RPMI7951 (cell line): ENCODE results near the gene LYSMD4. TPM values are rescaled to one million over a fixed set of nuclear protein-coding genes. Genes with fewer than 3 reads are reported as not detected.

Experiments used
- DNase-seq: peaks from one replicate; pipeline ENCODE4 v3.0.0-alpha.2; 2012; ENCODE audit warnings: low read depth
- total RNA-seq: library from RNA; depleted of rRNA; stranded (reverse); fragments of >200 nt; shearing (Covaris generic); gene quantifications from 2 replicates; pipeline ENCODE4 v1.2.3, GENCODE V29; 2014; rRNA removed

LYSMD4 gene
- total RNA-seq, 1 experiment from 2014 or later = 5.4 TPM

DNA sequence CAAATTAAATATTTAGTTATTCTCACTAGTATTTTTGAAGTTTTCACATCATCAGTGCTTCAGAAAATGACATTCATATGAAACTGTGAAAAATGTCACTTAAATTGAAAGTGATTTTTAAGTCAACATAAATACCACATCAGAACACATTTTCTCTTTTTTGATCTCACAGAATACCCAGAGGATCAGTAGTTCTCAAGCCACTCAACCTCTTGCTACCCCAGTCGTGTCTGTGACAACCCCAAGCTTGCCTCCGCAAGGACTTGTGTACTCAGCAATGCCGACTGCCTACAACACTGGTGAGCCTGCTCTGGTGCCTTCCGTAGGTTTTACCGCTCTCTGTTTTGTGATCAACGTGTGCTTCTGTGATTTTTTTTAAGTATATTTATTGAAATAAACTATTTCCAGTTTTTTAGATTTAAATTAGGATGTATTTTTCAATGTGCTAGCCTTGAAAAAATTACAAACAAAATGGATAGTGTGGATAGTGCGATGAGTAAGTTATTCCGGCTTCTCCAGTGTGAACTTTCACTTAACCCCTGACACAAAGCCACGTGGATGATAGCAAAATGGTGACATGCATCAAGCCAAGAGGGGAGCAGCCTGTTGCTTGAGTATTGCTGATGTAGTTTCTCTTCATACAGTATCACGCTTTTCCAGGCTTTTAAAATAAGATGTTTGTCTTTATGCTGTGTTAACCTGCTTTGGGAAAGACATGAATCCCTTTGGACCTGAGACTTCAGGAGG lies 26.5 kb downstream of the LYSMD4 start:
- DNase-seq = no peak

DNA sequence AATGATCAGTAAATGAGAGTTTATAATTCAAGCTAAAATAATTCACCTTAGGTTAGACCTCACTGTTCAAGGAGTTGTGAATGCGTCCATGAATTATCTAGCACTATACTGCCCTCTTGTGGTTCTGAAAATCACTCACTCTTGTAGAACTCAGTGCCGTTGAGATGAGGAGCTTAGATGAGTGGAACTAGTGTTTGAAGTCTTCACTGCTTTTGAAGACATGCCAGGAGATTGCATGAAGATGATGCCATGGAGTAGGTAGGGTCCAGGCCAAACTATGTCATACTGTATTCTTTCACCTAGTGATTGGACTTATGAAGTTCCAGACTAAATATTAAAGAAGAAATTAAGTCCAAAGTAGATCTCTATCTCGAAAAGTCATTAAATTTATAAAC lies 28.8 kb downstream of the LYSMD4 start:
- DNase-seq = peak; percentile 81

DNA sequence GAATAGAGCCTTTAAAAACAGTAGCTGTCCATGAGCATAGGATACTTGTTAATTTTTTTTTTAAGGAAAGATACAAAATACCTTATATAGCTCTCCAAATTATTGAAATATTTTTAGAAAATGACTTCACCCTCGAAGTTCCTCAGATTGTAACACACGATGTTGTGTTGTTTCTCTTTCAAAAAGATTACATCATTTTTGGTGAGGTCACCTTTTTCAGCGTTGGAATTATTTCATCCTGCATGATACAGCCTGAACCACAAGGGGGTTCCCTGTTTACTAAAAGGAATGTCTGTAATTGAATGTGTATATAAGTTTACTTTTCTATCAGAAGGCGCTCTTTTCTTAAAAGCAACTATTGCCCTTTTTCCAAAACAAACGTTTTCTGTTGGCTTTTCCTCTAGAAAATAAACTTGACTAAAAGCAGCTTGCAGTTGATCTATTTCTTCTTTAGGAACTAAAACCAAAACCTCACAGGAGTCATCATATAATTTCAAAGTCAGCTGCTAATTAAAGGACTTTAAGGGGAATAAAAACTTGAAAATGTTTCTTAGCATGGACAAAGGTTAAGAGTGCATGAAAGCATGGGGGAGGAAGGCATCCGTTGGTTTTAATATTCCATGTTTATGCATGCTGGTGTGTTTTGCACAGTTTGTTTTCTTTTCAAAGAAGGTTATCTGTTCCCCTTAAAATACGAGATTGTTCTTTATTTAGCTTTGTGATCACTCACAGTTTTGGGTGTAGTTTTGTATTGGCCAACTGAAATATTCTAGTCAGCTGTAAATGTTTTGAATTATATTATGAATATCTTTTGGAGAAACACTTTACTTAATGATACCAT lies 29.4 kb downstream of the LYSMD4 start:
- peak; percentile 77 for DNase-seq

DNA sequence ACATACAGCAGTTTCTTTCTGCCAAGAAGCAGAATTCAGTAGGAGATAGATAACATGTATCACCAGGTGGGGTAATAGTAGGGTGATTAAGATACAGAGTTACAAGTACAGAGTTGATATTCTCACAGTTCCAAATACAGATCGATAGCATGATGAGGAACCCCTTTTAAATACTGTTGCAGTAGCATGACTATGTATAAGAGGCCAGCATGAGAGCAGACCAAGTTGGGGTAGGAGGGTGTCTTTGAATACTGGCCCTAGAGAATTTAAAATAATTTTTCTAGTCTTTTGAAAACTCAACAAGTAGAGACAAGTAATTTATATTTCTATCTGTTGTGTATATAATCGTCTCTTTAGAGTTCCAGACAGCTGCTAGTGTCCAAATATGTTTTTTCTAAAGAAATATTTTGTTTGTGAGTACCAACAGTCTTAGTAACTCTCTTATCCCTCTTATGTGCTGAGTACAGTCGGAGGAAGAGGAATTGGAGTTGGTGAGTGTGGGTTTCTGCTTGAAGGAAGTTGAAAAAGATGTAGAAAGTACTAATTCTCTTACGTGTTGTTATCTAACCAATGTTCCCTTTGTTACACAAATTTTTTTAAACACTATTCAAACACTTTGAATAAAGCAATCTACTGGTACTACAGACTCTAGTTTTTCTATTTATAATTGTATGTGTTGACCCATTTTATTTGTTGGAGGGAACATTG lies 30.2 kb downstream of the LYSMD4 start:
- DNase-seq = no peak

DNA sequence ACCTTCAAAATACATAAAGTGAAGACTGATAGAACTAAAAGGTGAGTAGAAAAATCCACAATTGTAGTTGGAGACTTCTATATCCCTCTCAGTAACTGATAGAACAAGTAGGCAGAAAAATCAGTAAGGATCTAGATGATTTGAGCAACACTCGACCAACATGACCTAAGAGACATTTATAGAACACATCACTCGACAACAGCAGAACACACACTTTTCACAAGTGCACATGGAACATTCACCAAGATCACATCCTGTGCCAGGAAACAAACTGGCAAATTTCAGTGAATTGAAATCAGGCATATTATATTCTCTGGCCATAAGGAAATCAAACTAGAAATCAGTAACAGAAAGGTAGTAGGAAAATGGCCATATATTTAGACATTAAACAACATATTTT lies 37.1 kb downstream of the LYSMD4 start:
- no peak for DNase-seq

DNA sequence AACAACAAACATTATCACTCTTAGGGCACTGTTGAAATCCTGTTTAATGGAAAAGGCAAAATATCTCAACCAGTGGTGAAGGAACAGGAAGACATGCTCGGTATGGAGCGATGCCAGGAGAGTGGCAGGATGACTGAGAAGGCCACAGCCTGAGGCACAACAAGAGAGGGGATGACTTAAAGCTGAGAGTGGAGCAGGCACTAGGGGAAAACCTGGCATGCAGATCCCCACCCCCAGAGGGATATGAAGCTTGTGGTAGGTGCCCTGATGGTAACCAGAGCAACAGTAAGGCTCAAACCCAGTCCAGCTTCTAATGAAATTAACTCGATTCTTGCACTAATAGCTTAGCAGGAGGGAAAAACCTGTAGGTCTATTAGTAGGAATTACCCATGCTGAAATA lies 40.4 kb downstream of the LYSMD4 start:
- DNase-seq = peak; percentile 95

DNA sequence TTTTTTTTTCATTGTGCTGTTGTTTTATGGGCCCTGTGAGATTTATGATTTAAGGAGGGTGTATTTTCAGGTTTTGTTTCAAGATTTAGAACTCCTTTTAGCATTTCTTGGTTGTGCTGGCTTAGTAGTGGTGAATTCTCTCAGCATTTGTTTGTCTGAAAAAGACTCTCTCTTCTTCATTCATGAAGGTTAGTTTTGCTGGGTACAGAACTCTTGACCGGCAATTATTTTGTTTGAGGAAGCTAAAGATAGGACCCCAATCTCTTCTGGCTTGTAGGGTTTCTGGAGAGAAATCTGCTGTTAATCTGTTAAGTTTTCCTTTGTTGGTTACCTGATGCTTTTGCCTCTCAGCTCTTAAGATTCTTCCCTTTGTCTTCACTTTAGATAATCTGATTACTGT lies 46.9 kb downstream of the LYSMD4 start:
- no peak for DNase-seq

DNA sequence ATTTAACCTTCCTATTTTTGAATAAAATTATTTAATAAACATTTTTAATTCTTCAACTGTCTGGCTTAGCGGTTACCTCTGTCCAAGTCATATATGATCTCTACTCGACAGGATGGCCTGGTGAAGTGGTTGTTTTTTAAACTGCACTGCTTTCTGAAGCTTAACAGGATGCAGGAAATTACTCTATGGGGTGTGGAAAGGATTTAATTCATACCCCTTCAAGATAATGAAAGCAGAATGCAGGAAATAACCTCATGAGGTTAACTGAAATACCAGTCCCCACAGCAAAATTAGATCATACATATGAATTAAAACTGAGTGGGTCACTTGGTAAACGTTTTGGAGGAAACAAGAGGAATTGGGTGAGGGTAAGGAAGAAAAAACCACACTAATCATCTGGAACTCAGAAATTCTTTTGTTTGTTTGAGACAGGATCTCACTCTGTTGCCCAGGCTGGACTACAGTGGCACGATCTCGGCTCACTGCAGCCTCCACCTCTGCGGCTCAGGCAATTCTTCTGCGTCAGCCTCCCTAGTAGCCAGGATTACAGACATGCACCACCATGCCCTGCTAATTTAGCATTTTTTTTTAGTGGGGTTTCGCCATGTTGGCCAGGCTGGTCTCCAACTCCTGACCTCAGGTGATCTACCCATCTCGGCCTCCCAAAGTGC lies 50.1 kb downstream of the LYSMD4 start:
- peak; percentile 32 for DNase-seq

DNA sequence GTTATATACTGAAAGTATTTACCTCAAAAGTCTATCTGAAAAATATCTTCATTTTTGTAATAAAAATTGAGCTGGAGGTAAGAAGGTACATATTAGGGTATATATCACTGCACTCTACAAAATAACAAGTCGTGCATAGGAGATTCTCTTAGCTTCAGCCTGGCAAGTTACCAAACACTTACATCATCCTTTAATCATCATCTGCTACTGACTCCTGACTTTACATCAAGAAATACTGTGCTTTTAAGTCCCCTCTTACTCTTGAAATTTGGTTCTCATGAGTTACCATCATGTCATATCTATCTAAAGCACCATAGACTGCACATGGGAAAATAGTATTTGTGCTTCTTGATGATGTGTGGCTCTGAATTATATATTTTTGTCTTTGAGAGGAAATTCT lies 50.8 kb downstream of the LYSMD4 start:
- peak; percentile 72 for DNase-seq

DNA sequence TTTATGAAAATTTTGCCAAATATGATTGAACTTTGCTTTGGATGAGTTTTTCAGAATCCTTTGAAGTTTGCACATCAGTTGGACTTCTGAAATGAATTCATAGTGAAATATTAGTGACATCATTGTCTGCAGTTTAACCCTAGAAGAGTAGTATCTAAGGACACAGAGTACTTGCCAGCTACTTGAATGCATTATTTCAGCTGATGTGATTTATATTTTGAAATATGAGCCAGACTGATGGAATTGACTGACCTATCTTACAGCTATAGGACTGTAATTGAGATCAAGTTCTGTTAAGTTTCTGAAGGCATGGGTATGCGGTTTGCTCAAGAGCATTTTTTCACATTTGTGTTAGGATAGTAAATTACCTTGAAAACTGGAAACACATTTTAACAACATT lies 51.2 kb downstream of the LYSMD4 start:
- DNase-seq = no peak

DNA sequence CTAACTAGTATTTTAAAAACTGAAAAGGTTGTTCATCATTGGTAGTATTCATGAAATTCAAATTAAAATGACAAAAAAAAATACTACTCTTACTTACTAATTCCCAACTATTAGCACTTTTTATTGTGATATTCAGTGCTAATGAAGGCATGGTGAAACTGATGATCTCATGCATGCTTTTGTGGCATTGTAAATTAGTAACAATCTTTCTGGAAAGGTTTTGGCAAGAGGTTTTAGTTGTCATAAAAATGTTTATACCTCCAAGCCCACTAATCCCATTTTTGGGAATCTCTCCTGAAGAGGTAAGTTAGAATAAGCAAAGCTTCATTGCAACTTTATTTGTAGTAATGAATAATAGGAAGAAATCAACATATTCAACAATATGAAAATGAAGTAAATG lies 53.0 kb downstream of the LYSMD4 start:
- no peak for DNase-seq

DNA sequence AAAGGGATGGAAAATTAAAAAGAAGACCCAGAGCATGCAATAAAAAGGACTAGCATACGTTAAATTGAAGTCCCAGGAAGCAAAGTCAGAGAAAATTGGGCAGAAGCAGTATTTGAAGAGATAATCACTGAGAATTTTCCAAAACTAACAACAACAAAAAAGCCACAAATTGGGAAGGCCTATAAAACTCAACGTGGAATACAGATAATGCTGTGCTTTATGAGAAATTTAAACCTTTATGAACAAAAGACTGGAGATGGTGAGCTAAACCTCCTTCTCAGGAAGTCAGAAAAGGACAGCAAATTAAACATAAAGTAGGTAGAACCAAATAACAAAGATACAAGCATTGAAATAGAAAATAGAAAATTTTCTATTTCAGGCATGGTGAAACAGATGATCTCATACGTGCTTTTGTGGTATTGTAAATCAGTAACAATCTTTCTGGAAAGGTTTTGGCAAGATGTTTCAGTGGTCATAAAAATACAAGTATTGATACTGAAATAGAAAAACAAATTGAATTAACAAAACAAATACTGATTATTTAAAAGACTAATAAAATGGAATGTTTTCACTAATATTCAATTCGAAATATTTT lies 55.6 kb downstream of the LYSMD4 start:
- DNase-seq = no peak

Other genes starting within 250 kb of the LYSMD4 start
- gene MEF2A, start 167.5 kb downstream of the LYSMD4 start, total RNA-seq = 29.9 and 37.1 TPM in 2 replicates